SK-N-SH treated with all-trans-retinoic acid at 6 μM for 48 hours (cell line): ENCODE data around the gene BCAR1.

Source experiments
- ISL1 ChIP-seq: fragments of 250-450 bp; sonication (Bioruptor Pico); IDR thresholded peaks from 2 replicates; pipeline ENCODE4 v2.1.2; 2022; ENCODE audit warnings: mild to moderate bottlenecking, moderate library complexity
- OSR1 ChIP-seq: fragments of 250-450 bp; sonication (Bioruptor Pico); IDR thresholded peaks from 2 replicates; pipeline ENCODE4 v1.8.0; 2022; ENCODE audit warnings: moderate library complexity, mild to moderate bottlenecking, inconsistent platforms
- PATZ1 ChIP-seq: fragments of 250-450 bp; sonication (Bioruptor Pico); IDR thresholded peaks from 2 replicates; pipeline ENCODE4 v1.8.0; 2020; ENCODE audit warnings: mild to moderate bottlenecking, moderate library complexity, borderline replicate concordance
- POU6F1 ChIP-seq: fragments of 250-450 bp; sonication (Bioruptor Pico); IDR thresholded peaks from 2 replicates; pipeline ENCODE4 v1.8.0; 2021; ENCODE audit warnings: low read depth, mild to moderate bottlenecking, moderate library complexity, borderline replicate concordance
- RARB ChIP-seq: fragments of 250-450 bp; sonication (Bioruptor Pico); IDR thresholded peaks from 2 replicates; pipeline ENCODE4 v1.8.0; 2021; ENCODE audit warnings: mild to moderate bottlenecking, moderate library complexity
- TCF4 ChIP-seq: fragments of 250-450 bp; sonication (Bioruptor Pico); IDR thresholded peaks from 2 replicates; pipeline ENCODE4 v1.8.0; 2021; ENCODE audit warnings: mild to moderate bottlenecking, moderate library complexity, borderline replicate concordance
- TOX ChIP-seq: fragments of 250-450 bp; sonication (Bioruptor Pico); IDR thresholded peaks from 2 replicates; pipeline ENCODE4 v1.8.0; 2021; ENCODE audit warnings: mild to moderate bottlenecking, moderate library complexity, borderline replicate concordance
- ZFP3 ChIP-seq: fragments of 250-450 bp; sonication (Bioruptor Pico); IDR thresholded peaks from 2 replicates; pipeline ENCODE4 v1.5.0; 2020; ENCODE audit warnings: mild to moderate bottlenecking, moderate library complexity
- ZFP30 ChIP-seq: fragments of 450-650 bp; formaldehyde crosslinking; IDR thresholded peaks from 2 replicates; pipeline ENCODE4 v1.5.0; 2022; ENCODE audit warnings: mild to moderate bottlenecking, moderate library complexity
- ZNF565 ChIP-seq: fragments of 450-650 bp; formaldehyde crosslinking; conservative IDR thresholded peaks from 2 replicates; pipeline ENCODE4 v1.5.0; 2020; ENCODE audit warnings: low read depth, mild to moderate bottlenecking, moderate library complexity
- ZNF70 ChIP-seq: fragments of 450-650 bp; formaldehyde crosslinking; IDR thresholded peaks from 2 replicates; pipeline ENCODE4 v1.5.0; 2020; ENCODE audit warnings: mild to moderate bottlenecking, moderate library complexity
- TF ChIP-seq, protein P1 (sequence below): fragments of 250-450 bp; sonication (Bioruptor Pico); IDR thresholded peaks from 2 replicates; pipeline ENCODE4 v1.5.1; 2020; ENCODE audit warnings: low read depth, mild to moderate bottlenecking, moderate library complexity

- no peak for TF ChIP-seq PATZ1
- no peak for TF ChIP-seq TCF4 (CRISPR knock-in tag)
- no peak for TF ChIP-seq RARB
- TF ChIP-seq ISL1 (CRISPR knock-in tag), result no peak
- TF ChIP-seq TOX (CRISPR knock-in tag), result no peak
- no peak for TF ChIP-seq OSR1 (CRISPR knock-in tag)
- TF ChIP-seq ZFP3 (CRISPR knock-in tag), result no peak
- TF ChIP-seq, protein P1, sequence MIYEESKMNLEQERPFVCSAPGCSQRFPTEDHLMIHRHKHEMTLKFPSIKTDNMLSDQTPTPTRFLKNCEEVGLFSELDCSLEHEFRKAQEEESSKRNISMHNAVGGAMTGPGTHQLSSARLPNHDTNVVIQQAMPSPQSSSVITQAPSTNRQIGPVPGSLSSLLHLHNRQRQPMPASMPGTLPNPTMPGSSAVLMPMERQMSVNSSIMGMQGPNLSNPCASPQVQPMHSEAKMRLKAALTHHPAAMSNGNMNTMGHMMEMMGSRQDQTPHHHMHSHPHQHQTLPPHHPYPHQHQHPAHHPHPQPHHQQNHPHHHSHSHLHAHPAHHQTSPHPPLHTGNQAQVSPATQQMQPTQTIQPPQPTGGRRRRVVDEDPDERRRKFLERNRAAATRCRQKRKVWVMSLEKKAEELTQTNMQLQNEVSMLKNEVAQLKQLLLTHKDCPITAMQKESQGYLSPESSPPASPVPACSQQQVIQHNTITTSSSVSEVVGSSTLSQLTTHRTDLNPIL (CRISPR knock-in tag), result no peak
- TF ChIP-seq ZNF565 (CRISPR knock-in tag), result no peak
- no peak for TF ChIP-seq ZFP30
- no peak for TF ChIP-seq ZNF70 (CRISPR knock-in tag)
- no peak for TF ChIP-seq POU6F1 (CRISPR knock-in tag)
Observed at GRCh38 chr16:75246504-75247205, 4.8 kb downstream of the BCAR1 start.
